GM12878 (cell line): Measurements from ENCODE around the gene TNFRSF14. TPM values are rescaled to one million over a fixed set of nuclear protein-coding genes. Genes with fewer than 3 reads are reported as not detected.

Experiments used
- ATAC-seq: fragments of 200-7000 bp; cut with Tn5 transposase; 3 replicates; pipeline ENCODE4 v1.9.1; 2020; ENCODE audit warnings: mild to moderate bottlenecking, moderate library complexity
- BruUV-seq: library from RNA; stranded (reverse); fragments of 400-500 nt; replicated peaks from 2 replicates; lab custom pipeline; 2021; lab: Mats Ljungman, UMichigan
- CTCF ChIA-PET: fragments of 300-600 bp; sonication (Branson Sonifier 250); formaldehyde crosslinking; extraction: SDS; loops from one replicate; lab custom pipeline; 2021; ENCODE audit warnings: inconsistent platforms; lab: Yijun Ruan, JAX
- POLR2A ChIA-PET: fragments of 350-600 bp; formaldehyde crosslinking; extraction: SDS; loops from one replicate; lab custom pipeline; 2021; ENCODE audit warnings: inconsistent platforms; lab: Charles Lee
- RAD21 ChIA-PET: fragments of 300-600 bp; sonication (Branson Sonifier 250); formaldehyde crosslinking; loops from one replicate; lab custom pipeline; 2023; ENCODE audit warnings: antibody characterized with exemption; ENCODE audit not compliant: unreplicated experiment; lab: Charles Lee
- SMC1A ChIA-PET: fragments of 300-600 bp; sonication (Branson Sonifier 250); formaldehyde crosslinking; loops from one replicate; lab custom pipeline; 2023; ENCODE audit not compliant: unreplicated experiment, uncharacterized antibody; lab: Charles Lee
- DNase-seq: peaks from one replicate; pipeline ENCODE4 v3.0.0-alpha.2; 2011; ENCODE audit warnings: low read depth, low spot score
- FAIRE-seq: peaks from 3 replicates; lab custom pipeline; 2011; peaks lifted over from hg19 to GRCh38; lab: Jason Lieb, UNC
- H2AFZ ChIP-seq: 2 replicates; pipeline ENCODE4 v1.6.0; 2011; ENCODE audit warnings: low read depth, low read length, control low read depth; ENCODE audit not compliant: control insufficient read depth
- H3K27ac ChIP-seq: 2 replicates; pipeline ENCODE4 v1.5.1; 2011; ENCODE audit warnings: control low read depth; ENCODE audit not compliant: control insufficient read depth, insufficient read depth
- H3K27me3 ChIP-seq, 2 experiments: replicated peaks in 1 of 2; 2 replicates each; pipeline versions ENCODE4 v1.6.0 to v1.6.1; 2011; ENCODE audit warnings: low read length in 1 of 2; ENCODE audit not compliant: control insufficient read depth in 2 of 2, insufficient read depth in 2 of 2
- H3K36me3 ChIP-seq, 2 experiments: 2 replicates each; pipeline ENCODE4 v1.5.1; 2011; ENCODE audit warnings: low read length in 1 of 2; ENCODE audit not compliant: control insufficient read depth in 2 of 2, insufficient read depth in 2 of 2
- H3K4me1 ChIP-seq: 2 replicates; pipeline ENCODE4 v1.6.1; 2011; ENCODE audit warnings: mild to moderate bottlenecking, low read length, moderate library complexity, mixed read lengths; ENCODE audit not compliant: control insufficient read depth, insufficient read depth
- H3K4me2 ChIP-seq: 2 replicates; pipeline ENCODE4 v1.6.0; 2011; ENCODE audit warnings: control low read depth; ENCODE audit not compliant: control insufficient read depth, insufficient read depth
- H3K4me3 ChIP-seq: fragments of 200-600 bp; sonication (generic); 2 replicates; pipeline ENCODE4 v1.5.1; 2016
- H3K79me2 ChIP-seq: 2 replicates; pipeline ENCODE4 v1.6.0; 2011; ENCODE audit warnings: low read length; ENCODE audit not compliant: control insufficient read depth, insufficient read depth
- H3K9ac ChIP-seq: 2 replicates; pipeline ENCODE4 v1.8.0; 2011; ENCODE audit warnings: low read length, control low read depth, mixed read lengths; ENCODE audit not compliant: control insufficient read depth, insufficient read depth
- H3K9me3 ChIP-seq: replicated peaks from 3 replicates; pipeline ENCODE4 v1.5.1; 2011; ENCODE audit warnings: mild to moderate bottlenecking, low read length; ENCODE audit not compliant: control insufficient read depth, insufficient read depth
- H4K20me1 ChIP-seq: 2 replicates; pipeline ENCODE4 v1.6.0; 2011; ENCODE audit not compliant: control insufficient read depth, insufficient read depth
- CBX5 ChIP-seq: sonication (generic); IDR thresholded peaks from 2 replicates; pipeline ENCODE4 v1.6.1; 2016; ENCODE audit warnings: low read depth, moderate library complexity, mild to moderate bottlenecking, inconsistent platforms
- CHD4 ChIP-seq: fragments of 200-600 bp; sonication (generic); IDR thresholded peaks from 2 replicates; pipeline ENCODE4 v1.6.1; 2016; ENCODE audit warnings: mild to moderate bottlenecking
- ETV6 ChIP-seq, 2 experiments: fragments of 450-650 bp in 1 of 2; IDR thresholded peaks in 1 of 2; conservative IDR thresholded peaks in 1 of 2; 2 replicates each; pipeline ENCODE4 v1.6.1; 2014; ENCODE audit warnings: antibody characterized with exemption in 1 of 2, borderline replicate concordance in 1 of 2, low read depth in 1 of 2, mild to moderate bottlenecking in 1 of 2, moderate library complexity in 1 of 2
- GATAD2B ChIP-seq: fragments of 450-650 bp; conservative IDR thresholded peaks from 2 replicates; pipeline ENCODE4 v1.6.1; 2017; ENCODE audit warnings: low read depth, mild to moderate bottlenecking, moderate library complexity
- HDGF ChIP-seq: fragments of 450-650 bp; IDR thresholded peaks from 2 replicates; pipeline ENCODE4 v1.6.1; 2016; ENCODE audit warnings: antibody characterized with exemption
- IRF3 ChIP-seq: fragments of 450-650 bp; IDR thresholded peaks from 2 replicates; pipeline ENCODE4 v1.6.1; 2014; ENCODE audit warnings: mild to moderate bottlenecking
- MLLT1 ChIP-seq: fragments of 450-650 bp; IDR thresholded peaks from 2 replicates; pipeline ENCODE4 v1.6.1; 2016; ENCODE audit warnings: mild to moderate bottlenecking
- PRDM15 ChIP-seq: fragments of 450-650 bp; formaldehyde crosslinking; IDR thresholded peaks from 2 replicates; pipeline ENCODE4 v1.4.0; 2020; ENCODE audit warnings: mild to moderate bottlenecking, moderate library complexity
- RAD21 ChIP-seq: IDR thresholded peaks from 2 replicates; pipeline ENCODE4 v1.6.1; 2011; ENCODE audit warnings: mild to moderate bottlenecking, low read depth, low read length, moderate library complexity; ENCODE audit not compliant: insufficient read depth
- RAD51 ChIP-seq: fragments of 450-650 bp; IDR thresholded peaks from 2 replicates; pipeline ENCODE4 v1.6.1; 2016; ENCODE audit warnings: moderate library complexity, mild to moderate bottlenecking, inconsistent platforms
- RB1 ChIP-seq: fragments of 450-650 bp; formaldehyde crosslinking; IDR thresholded peaks from 2 replicates; pipeline ENCODE4 v1.6.1; 2017; ENCODE audit warnings: mild to moderate bottlenecking, borderline replicate concordance
- SMAD5 ChIP-seq: IDR thresholded peaks from 2 replicates; pipeline ENCODE4 v1.6.1; 2016; ENCODE audit warnings: antibody characterized with exemption, low read depth
- SP1 ChIP-seq: IDR thresholded peaks from one replicate; pipeline ENCODE4 v1.6.1; 2011; ENCODE audit warnings: low read depth, low read length
- SREBF1 ChIP-seq: IDR thresholded peaks from 2 replicates; pipeline ENCODE4 v1.6.1; 2012; ENCODE audit warnings: mild to moderate bottlenecking, low read length
- SREBF2 ChIP-seq: IDR thresholded peaks from 2 replicates; pipeline ENCODE4 v1.6.1; 2012; ENCODE audit warnings: mild to moderate bottlenecking, low read length
- STAT1 ChIP-seq: fragments of 450-650 bp; conservative IDR thresholded peaks from 2 replicates; pipeline ENCODE4 v1.6.1; 2014; ENCODE audit warnings: antibody characterized with exemption, mild to moderate bottlenecking
- WGBS: methylation state at CpG from one replicate; pipeline ENCODE4 v1.1.6; 2016; ENCODE audit warnings: low lambda C conversion rate; ENCODE audit not compliant: insufficient replicate concordance, insufficient coverage; ENCODE audit errors: missing lambda C conversion rate; 5-methylcytosine and 5-hydroxymethylcytosine counted together
- in situ Hi-C: fragments of 300-500 bp; cut with MboI; formaldehyde crosslinking; loops from 9 replicates; pipeline ENCODE4 v1.14.3; 2018; ENCODE audit warnings: mixed read lengths
- intact Hi-C: fragments of 100-400 bp; cut with micrococcal nuclease; formaldehyde crosslinking; loops from one replicate; pipeline ENCODE4 v1.14.2; 2022; ENCODE audit not compliant: unreplicated experiment
- polyA plus RNA-seq, 11 experiments: library from polyadenylated mRNA; depleted of rRNA in 4 of 11; unstranded in 6 of 11; stranded (reverse) in 5 of 11; fragments of >200 nt; fragmentation: Nextera tagmentation in 4 of 11; fragmentation: Illumina TruSeq in 1 of 11; extraction: Ambion mirVana in 4 of 11; extraction: Trizol in 1 of 11; gene quantifications; 1 replicate in 1 of 11; 2 replicates in 10 of 11; pipeline versions ENCODE4 v1.2.1 to v1.2.3, GENCODE V29; 2011 to 2016; ENCODE audit warnings: inconsistent platforms in 2 of 11, missing spikeins in 2 of 11, low read depth in 1 of 11
- total RNA-seq, 4 experiments: library from RNA; depleted of rRNA in 3 of 4; stranded (reverse); fragments of >200 nt in 3 of 4; fragmentation: Illumina TruSeq in 1 of 4; extraction: Trizol in 1 of 4; gene quantifications; 2 replicates each; pipeline versions ENCODE4 v1.2.1 to v1.2.3, GENCODE V29; 2013 to 2021

TNFRSF14 gene
- total and polyA plus RNA-seq, 10 of the 15 experiments (the other 5 are each of a cell fraction or from before 2014, with no cell fraction given): 0.43 to 114 (median 41.5) TPM

- no peak for TF ChIP-seq CHD4
- no peak for TF ChIP-seq RB1
- TF ChIP-seq HDGF: no peak
- no peak for TF ChIP-seq SREBF1
- TF ChIP-seq SMAD5: no peak
- no peak for TF ChIP-seq SP1
- TF ChIP-seq STAT1: no peak
- no peak for TF ChIP-seq CBX5
These were observed 48.1 kb downstream of the TNFRSF14 start (continued) for GRCh38 chr1:2604156-2604843.

GRCh38 chr1:2604844-2605508 lies 48.8 kb downstream of the TNFRSF14 start:
- ChIA-PET RAD21 (no interaction called here), POLR2A (no interaction called here), SMC1A (no interaction called here), CTCF (no interaction called here)
- Histone ChIP-seq H3K27me3 (no peaks in the 10 kb centered on the region), H3K4me2 (no peak overlapping the region), H3K4me1 (no peaks in the 10 kb centered on the region), H2AFZ (no peak overlapping the region), H3K4me3 (no peak overlapping the region), H4K20me1 (no peaks in the 10 kb centered on the region), H3K9me3 (no peaks in the 10 kb centered on the region), H3K27ac (no peak overlapping the region), H3K36me3 (no peaks in the 10 kb centered on the region), H3K79me2 (no peaks in the 10 kb centered on the region), H3K9ac (no peak overlapping the region)
- BruUV-seq: no TSS peak
- in situ Hi-C loops (no loop called here), intact Hi-C loops (no loop called here)
- ATAC-seq (no peak), FAIRE-seq (no peak), DNase-seq (no peak)
- WGBS: 8% methylated on average over 11 of the region's 14 CpGs
- TF ChIP-seq RAD21 (no peak), IRF3 (no peak), GATAD2B (no peak), SREBF2 (no peak), RAD51 (no peak), MLLT1 (no peak), PRDM15 (CRISPR knock-in tag) (no peak), RB1 (no peak), ETV6 (conservative IDR thresholded peaks at IDR 0.05 in 1 of 2, IDR thresholded peaks at IDR 0.05 in 1 of 2; ENCODE audit: borderline replicate concordance in 1 of 2, low read depth in 1 of 2) (no peak)
